Activated CD8-positive, alpha-beta T cell treated with anti-CD3 and anti-CD28 coated beads for 36 hours (primary cell): ENCODE measurements around the gene ZMIZ1. TPM values are rescaled to one million over a fixed set of nuclear protein-coding genes. Genes with fewer than 3 reads are reported as not detected.
A peak's percentile ranks its signal among the peaks of the same experiment; 100 is the strongest.

Source experiments
- ATAC-seq: fragments of 200-7000 bp; cut with Tn5 transposase; one replicate; pipeline ENCODE4 v1.10.0; 2021; ENCODE audit warnings: mild to moderate bottlenecking, moderate library complexity
- CTCF ChIA-PET: fragments of 350-600 bp; sonication (Branson Sonifier 250); formaldehyde crosslinking; loops from one replicate; lab custom pipeline; 2021; ENCODE audit warnings: antibody characterized with exemption; lab: Charles Lee
- POLR2A ChIA-PET: fragments of 350-600 bp; sonication (Branson Sonifier 250); formaldehyde crosslinking; loops from one replicate; lab custom pipeline; 2021; ENCODE audit warnings: antibody characterized with exemption; lab: Charles Lee
- DNase-seq: peaks from one replicate; pipeline ENCODE4 v3.0.0-alpha.2; 2020
- H3K27ac Mint-ChIP-seq: one replicate; pipeline ENCODE4 v1.8.0; 2021; ENCODE audit warnings: mild to moderate bottlenecking, mixed read lengths
- H3K27me3 Mint-ChIP-seq: one replicate; pipeline ENCODE4 v1.8.0; 2021; ENCODE audit warnings: mixed read lengths
- H3K36me3 Mint-ChIP-seq: one replicate; pipeline ENCODE4 v1.8.0; 2021; ENCODE audit warnings: low read depth, mixed read lengths
- H3K4me1 Mint-ChIP-seq: one replicate; pipeline ENCODE4 v1.8.0; 2021; ENCODE audit warnings: low read depth, mixed read lengths
- H3K4me3 Mint-ChIP-seq: one replicate; pipeline ENCODE4 v1.8.0; 2021; ENCODE audit warnings: mild to moderate bottlenecking, moderate library complexity, mixed read lengths
- H3K9me3 Mint-ChIP-seq: one replicate; pipeline ENCODE4 v1.8.0; 2021; ENCODE audit warnings: mixed read lengths
- intact Hi-C: fragments of 100-400 bp; cut with micrococcal nuclease; formaldehyde crosslinking; loops from one replicate; pipeline ENCODE4 v1.10.0; 2022
- total RNA-seq, 2 experiments: library from RNA; stranded (reverse); gene quantifications; one replicate each; pipeline ENCODE4 v1.2.3, GENCODE V29; 2021
- TF ChIP-seq, protein P1 (sequence below): fragments of 200-600 bp; IDR thresholded peaks from one replicate; pipeline ENCODE4 v1.8.0; 2022; ENCODE audit warnings: antibody characterized with exemption, mild to moderate bottlenecking

ZMIZ1 gene
- total RNA-seq, 2 experiments from 2014 or later: 46.5 to 52.2 TPM

DNA sequence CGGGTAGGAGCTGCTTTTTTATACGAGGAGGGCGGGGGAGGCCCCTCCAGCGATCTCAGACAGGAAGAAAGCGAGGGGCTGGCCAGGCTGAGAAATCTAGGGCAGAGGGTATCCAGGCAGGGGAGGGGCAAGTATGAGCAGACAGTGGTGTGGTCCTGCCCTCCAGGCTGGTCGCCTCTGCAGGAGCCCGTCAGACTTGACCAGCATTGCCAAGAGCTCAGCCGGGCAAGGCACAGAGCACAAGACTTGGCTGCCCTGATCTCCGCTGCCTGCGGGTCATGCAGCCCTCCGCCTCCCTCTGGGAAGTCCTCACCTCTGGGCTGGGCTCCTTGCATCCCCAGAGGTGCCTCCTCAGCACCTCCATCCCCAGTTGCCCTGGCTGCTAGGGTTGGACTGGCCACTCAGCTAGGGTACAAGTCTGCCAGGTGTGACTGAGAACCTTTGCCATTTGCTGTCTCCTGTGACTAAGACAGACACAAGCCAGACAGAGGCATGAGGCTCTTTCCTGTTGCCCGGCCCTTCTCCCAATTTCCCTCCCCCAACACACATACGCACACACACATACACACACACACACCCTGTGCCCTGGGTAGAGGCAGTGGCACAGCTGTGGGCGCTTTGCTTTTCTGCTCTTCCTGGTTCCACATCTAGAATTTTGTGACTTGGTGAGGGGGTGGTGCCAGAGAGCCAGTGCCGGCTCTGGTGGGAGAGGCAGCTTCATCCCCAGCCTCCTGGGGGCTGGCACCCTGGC is 219.4 kb downstream of the ZMIZ1 start:
- TF ChIP-seq, protein P1, sequence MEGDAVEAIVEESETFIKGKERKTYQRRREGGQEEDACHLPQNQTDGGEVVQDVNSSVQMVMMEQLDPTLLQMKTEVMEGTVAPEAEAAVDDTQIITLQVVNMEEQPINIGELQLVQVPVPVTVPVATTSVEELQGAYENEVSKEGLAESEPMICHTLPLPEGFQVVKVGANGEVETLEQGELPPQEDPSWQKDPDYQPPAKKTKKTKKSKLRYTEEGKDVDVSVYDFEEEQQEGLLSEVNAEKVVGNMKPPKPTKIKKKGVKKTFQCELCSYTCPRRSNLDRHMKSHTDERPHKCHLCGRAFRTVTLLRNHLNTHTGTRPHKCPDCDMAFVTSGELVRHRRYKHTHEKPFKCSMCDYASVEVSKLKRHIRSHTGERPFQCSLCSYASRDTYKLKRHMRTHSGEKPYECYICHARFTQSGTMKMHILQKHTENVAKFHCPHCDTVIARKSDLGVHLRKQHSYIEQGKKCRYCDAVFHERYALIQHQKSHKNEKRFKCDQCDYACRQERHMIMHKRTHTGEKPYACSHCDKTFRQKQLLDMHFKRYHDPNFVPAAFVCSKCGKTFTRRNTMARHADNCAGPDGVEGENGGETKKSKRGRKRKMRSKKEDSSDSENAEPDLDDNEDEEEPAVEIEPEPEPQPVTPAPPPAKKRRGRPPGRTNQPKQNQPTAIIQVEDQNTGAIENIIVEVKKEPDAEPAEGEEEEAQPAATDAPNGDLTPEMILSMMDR: no peak
- H3K27me3 Mint-ChIP-seq: no peaks in the 10 kb centered on the region
- H3K27ac Mint-ChIP-seq: peak overlapping the region; percentile 88
- no peak for ATAC-seq
- H3K9me3 Mint-ChIP-seq: no peaks in the 10 kb centered on the region
- H3K4me3 Mint-ChIP-seq: no peak overlapping the region
- POLR2A ChIA-PET: interaction anchor here (0.6 to 3.0 kb wide), 6 partner anchors 12 to 60 kb away, joined by 3 to 12 read pairs (median 4); no protein-coding TSS in a partner anchor
- peaks cover 46% of the 10 kb centered on the region for H3K36me3 Mint-ChIP-seq
- DNase-seq: no peak
- CTCF ChIA-PET: interaction anchor here (1.4 kb wide), 1 partner anchor 29 kb away, joined by 5 read pairs; no protein-coding TSS in a partner anchor
- intact Hi-C loops: loop anchor here (5.0 kb wide), 1 partner anchor 41 kb away; no protein-coding TSS in a partner anchor
- H3K4me1 Mint-ChIP-seq: peaks cover 50% of the 10 kb centered on the region

DNA sequence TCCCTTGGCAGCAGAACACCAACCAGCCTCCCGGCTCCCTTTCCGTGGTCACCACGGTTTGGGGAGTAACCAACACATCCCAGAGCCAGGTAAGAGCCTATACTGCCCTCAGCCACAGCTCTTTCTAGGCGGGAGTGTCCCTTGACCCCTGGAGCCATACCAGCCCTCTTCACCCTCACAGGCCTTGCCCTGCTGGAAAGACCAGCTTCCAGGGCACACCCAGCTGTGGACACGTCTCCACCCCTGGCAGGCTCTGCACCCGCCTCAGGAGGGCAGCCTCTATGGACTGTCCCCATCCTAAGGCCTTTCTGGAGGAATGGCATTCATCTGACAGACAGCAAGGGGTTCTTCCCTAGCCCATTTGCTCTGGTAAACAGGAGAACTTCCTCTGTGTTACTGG is 221.0 kb downstream of the ZMIZ1 start:
- CTCF ChIA-PET: interaction anchor here (1.8 kb wide), 1 partner anchor 37 kb away, joined by 3 read pairs; no protein-coding TSS in a partner anchor
- ATAC-seq: no peak
- peaks cover 39% of the 10 kb centered on the region for H3K36me3 Mint-ChIP-seq

DNA sequence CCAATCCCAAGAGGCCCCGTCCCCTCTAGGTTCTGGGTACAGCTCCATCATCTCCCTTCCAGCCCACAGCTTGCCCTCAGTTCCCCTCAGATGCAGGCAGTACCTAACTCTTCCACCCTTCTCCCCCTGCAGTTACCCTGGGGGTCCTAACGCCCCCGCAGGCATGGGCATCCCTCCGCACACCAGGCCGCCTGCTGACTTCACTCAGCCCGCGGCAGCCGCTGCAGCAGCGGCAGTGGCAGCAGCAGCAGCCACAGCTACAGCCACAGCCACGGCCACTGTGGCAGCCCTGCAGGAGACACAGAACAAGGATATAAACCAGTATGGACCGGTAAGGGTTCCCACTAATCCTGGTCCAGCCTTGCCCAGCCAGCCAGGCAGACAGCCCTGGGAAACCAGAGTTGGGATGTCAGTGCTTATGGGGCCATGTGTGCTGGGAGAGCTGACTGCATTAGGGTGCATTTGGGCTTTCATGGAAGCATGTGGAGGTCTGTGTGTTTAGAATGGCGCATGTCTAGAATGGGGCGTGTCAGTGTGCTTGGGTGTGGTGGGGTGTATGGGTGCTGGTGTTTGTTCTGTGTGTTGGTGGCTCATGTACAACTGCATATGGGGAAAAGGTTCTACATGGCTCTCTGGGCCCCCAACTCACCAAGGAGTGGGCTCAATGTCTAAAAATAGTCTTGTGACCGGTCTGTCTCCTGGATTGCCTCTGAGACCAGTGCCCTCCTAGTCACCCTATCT is 223.4 kb downstream of the ZMIZ1 start:
- POLR2A ChIA-PET: no interaction called here

More for the DNA sequence above, 221.0 kb downstream of the ZMIZ1 start:
- POLR2A ChIA-PET: no interaction called here
- Mint-ChIP-seq H3K4me1 (peaks cover 41% of the 10 kb centered on the region), H3K4me3 (no peak overlapping the region), H3K27me3 (no peaks in the 10 kb centered on the region), H3K27ac (no peak overlapping the region), H3K9me3 (no peaks in the 10 kb centered on the region)
- intact Hi-C loops: loop anchor here (5.0 kb wide), 2 partner anchors 42 to 58 kb away; partner anchors contain the start of gene PPIF
- TF ChIP-seq, protein P1: no peak
- no peak for DNase-seq

DNA sequence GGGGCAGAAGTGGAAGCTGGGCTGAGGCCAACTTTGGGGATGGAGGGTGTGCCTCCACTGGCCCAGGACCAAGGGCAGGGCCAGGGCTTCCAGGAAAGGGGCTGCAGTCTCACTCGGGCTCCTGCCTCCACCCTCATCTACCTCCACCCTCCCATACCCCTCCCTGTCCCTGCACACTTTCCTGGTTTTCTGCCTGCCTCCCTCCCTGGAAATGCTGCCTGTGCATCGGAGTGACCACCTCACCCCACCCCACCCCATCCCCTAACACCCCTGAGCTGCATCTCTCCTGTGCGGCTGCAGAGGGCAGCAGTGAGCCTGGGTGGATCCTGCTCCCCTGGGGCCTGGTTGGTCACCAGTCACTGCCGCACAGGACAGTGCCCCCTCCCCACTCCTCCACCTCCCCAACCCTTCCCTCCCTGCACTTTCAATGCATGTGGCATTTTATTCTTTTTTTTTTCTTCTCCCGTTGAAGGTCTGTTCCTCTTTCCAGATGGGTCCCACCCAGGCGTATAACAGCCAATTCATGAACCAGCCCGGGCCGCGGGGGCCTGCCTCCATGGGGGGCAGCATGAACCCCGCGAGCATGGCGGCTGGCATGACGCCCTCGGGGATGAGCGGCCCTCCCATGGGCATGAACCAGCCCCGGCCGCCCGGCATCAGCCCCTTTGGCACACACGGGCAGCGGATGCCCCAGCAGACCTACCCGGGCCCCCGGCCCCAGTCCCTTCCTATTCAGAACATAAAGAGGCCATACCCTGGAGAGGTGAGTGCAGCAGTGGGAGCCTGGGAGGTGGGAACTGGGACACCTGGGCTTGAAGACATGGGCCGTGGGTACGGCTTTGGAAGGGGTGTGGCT is 224.4 kb downstream of the ZMIZ1 start:
- TF ChIP-seq, protein P1: peak; percentile 66
- Mint-ChIP-seq H3K4me1 (peaks cover 13% of the 10 kb centered on the region), H3K27ac (no peak overlapping the region), H3K4me3 (no peak overlapping the region), H3K27me3 (no peaks in the 10 kb centered on the region), H3K36me3 (peaks cover 33% of the 10 kb centered on the region), H3K9me3 (no peaks in the 10 kb centered on the region)
- DNase-seq (peak; percentile 42), ATAC-seq (peak; percentile 84)
- intact Hi-C loops: loop anchor here (5.0 kb wide), 1 partner anchor 54 kb away; the partner anchor contains the start of gene PPIF
- ChIA-PET POLR2A (no interaction called here), CTCF (interaction anchor here (1.0 kb wide), 2 partner anchors 52 to 53 kb away, joined by 3 to 4 read pairs; no protein-coding TSS in a partner anchor)

More for the DNA sequence above, 223.4 kb downstream of the ZMIZ1 start:
- H3K36me3 Mint-ChIP-seq: peaks cover 39% of the 10 kb centered on the region
- CTCF ChIA-PET: interaction anchor here (1.0 to 1.2 kb wide), 2 partner anchors 25 to 54 kb away, joined by 3 to 4 read pairs; no protein-coding TSS in a partner anchor
- H3K9me3 Mint-ChIP-seq: no peaks in the 10 kb centered on the region
- H3K27ac Mint-ChIP-seq: no peak overlapping the region
- no peaks in the 10 kb centered on the region for H3K27me3 Mint-ChIP-seq
- DNase-seq (no peak), ATAC-seq (no peak)
- no peak overlapping the region for H3K4me3 Mint-ChIP-seq
- peaks cover 21% of the 10 kb centered on the region for H3K4me1 Mint-ChIP-seq
- TF ChIP-seq, protein P1: no peak
- intact Hi-C loops: loop anchor here (5.0 kb wide), 1 partner anchor 55 kb away; the partner anchor contains the start of gene PPIF
